RWPE1 (cell line): ENCODE data around the gene IL36B.

Experiments
- CTCF ChIA-PET: fragments of 350-600 bp; sonication (Branson Sonifier 250); formaldehyde crosslinking; extraction: SDS; loops from one replicate; lab custom pipeline; 2021; lab: Yijun Ruan, JAX
- POLR2A ChIA-PET: fragments of 400-600 bp; formaldehyde crosslinking; extraction: SDS; loops from one replicate; lab custom pipeline; 2020; ENCODE audit warnings: antibody characterized with exemption; ENCODE audit not compliant: low non-redundant PET; lab: Yijun Ruan, JAX
- DNase-seq: peaks from one replicate; pipeline ENCODE4 v3.0.0; 2012; ENCODE audit warnings: low spot score
- H3K27ac ChIP-seq: fragments of 450-650 bp; 2 replicates; pipeline ENCODE4 v1.5.1; 2017
- CTCF ChIP-seq: fragments of 450-650 bp; conservative IDR thresholded peaks from 2 replicates; pipeline ENCODE4 v1.5.1; 2017; ENCODE audit warnings: low read depth, mild to moderate bottlenecking

Gene IL36B

GRCh38 chr2:113034016-113034415 is 18.7 kb downstream of the IL36B start:
- POLR2A ChIA-PET: no interaction called here
- H3K27ac ChIP-seq: no peak overlapping the region
- no peak for DNase-seq
- CTCF ChIA-PET: no interaction called here
- no peak for TF ChIP-seq CTCF

GRCh38 chr2:113032737-113033136 is 19.9 kb downstream of the IL36B start:
- H3K27ac ChIP-seq: no peak overlapping the region
- ChIA-PET POLR2A (no interaction called here), CTCF (no interaction called here)
- TF ChIP-seq CTCF: no peak
- DNase-seq: no peak

GRCh38 chr2:113028112-113028511 is 24.6 kb downstream of the IL36B start:
- ChIA-PET CTCF (no interaction called here), POLR2A (no interaction called here)
- no peak for DNase-seq
- no peak for TF ChIP-seq CTCF
- H3K27ac ChIP-seq: no peak overlapping the region

- H3K27ac ChIP-seq: no peak overlapping the region
- DNase-seq: no peak
- POLR2A ChIA-PET: no interaction called here
- CTCF ChIA-PET: no interaction called here
- TF ChIP-seq CTCF: no peak
Observed at GRCh38 chr2:113027691-113028090, 25.0 kb downstream of the IL36B start.

GRCh38 chr2:113025737-113026136 is 26.9 kb downstream of the IL36B start:
- no peak overlapping the region for H3K27ac ChIP-seq
- TF ChIP-seq CTCF: no peak
- no peak for DNase-seq
- CTCF ChIA-PET: interaction anchor here (0.6 kb wide), 1 partner anchor 296 kb away, joined by 3 read pairs; no protein-coding TSS in a partner anchor
- POLR2A ChIA-PET: no interaction called here

- no peak for TF ChIP-seq CTCF
- ChIA-PET CTCF (interaction anchor here (0.5 to 0.6 kb wide), 2 partner anchors 100 to 114 kb away, joined by 3 to 4 read pairs; no protein-coding TSS in a partner anchor), POLR2A (no interaction called here)
- H3K27ac ChIP-seq: no peak overlapping the region
- DNase-seq: no peak
Observed at GRCh38 chr2:113024764-113025163, 27.9 kb downstream of the IL36B start.
